GM19397 (cell line): ENCODE data around the gene SSR1.
A peak's percentile ranks its signal among the peaks of the same experiment; 100 is the strongest.

Experiments
- ATAC-seq: cut with Tn5 transposase; IDR thresholded peaks from one replicate; pipeline ENCODE4 v1.9.1; 2021; ENCODE audit warnings: mild to moderate bottlenecking, moderate library complexity; ENCODE audit not compliant: unreplicated experiment

SSR1 gene

GRCh38 chr6:7241709-7242645, 71.0 kb downstream of the SSR1 start:
- ATAC-seq = no peak

GRCh38 chr6:7241160-7241559, 71.8 kb downstream of the SSR1 start:
- ATAC-seq = no peak

- ATAC-seq = no peak
These were observed 72.6 kb downstream of the SSR1 start for GRCh38 chr6:7240351-7240750.

- ATAC-seq = no peak
These were observed 73.4 kb downstream of the SSR1 start for GRCh38 chr6:7239590-7239948.

GRCh38 chr6:7238900-7239589, 74.0 kb downstream of the SSR1 start:
- ATAC-seq = peak; percentile 53

GRCh38 chr6:7238526-7238899, 74.5 kb downstream of the SSR1 start:
- ATAC-seq = no peak

GRCh38 chr6:7237653-7238188, 75.3 kb downstream of the SSR1 start:
- no peak for ATAC-seq

GRCh38 chr6:7236306-7237209, 76.4 kb downstream of the SSR1 start:
- no peak for ATAC-seq

GRCh38 chr6:7235712-7236305, 77.2 kb downstream of the SSR1 start:
- no peak for ATAC-seq

GRCh38 chr6:7234547-7234946, 78.5 kb downstream of the SSR1 start:
- no peak for ATAC-seq

GRCh38 chr6:7232351-7232750, 80.6 kb downstream of the SSR1 start:
- ATAC-seq = no peak

GRCh38 chr6:7230956-7231713, 81.9 kb downstream of the SSR1 start:
- no peak for ATAC-seq

- no peak for ATAC-seq
These were observed 82.7 kb downstream of the SSR1 start for GRCh38 chr6:7230327-7230691.

- ATAC-seq = no peak
These were observed 83.3 kb downstream of the SSR1 start for GRCh38 chr6:7229376-7230326.

GRCh38 chr6:7228662-7229375, 84.2 kb downstream of the SSR1 start:
- no peak for ATAC-seq

GRCh38 chr6:7224731-7225130, 88.3 kb downstream of the SSR1 start:
- no peak for ATAC-seq

- no peak for ATAC-seq
These were observed 90.8 kb downstream of the SSR1 start for GRCh38 chr6:7222197-7222596.

- ATAC-seq = no peak
These were observed 93.7 kb downstream of the SSR1 start for GRCh38 chr6:7219310-7219709.
